8988T (cell line): ENCODE results near the gene IL33.

Experiments used
- DNase-seq: peaks from one replicate; pipeline ENCODE4 v3.0.0; 2011

The IL33 gene

GRCh38 chr9:6305954-6306563, 90.5 kb downstream of the IL33 start:
- no peak for DNase-seq
